D341Med (cell line): ENCODE measurements around the gene GALNT7.
"Not testable (repeated sequence)": the region's sequence is repeated elsewhere in the genome, so short reads cannot be mapped to it uniquely, and the experiment has no call there.

Source experiments
- DNase-seq: peaks from one replicate; pipeline ENCODE4 v3.0.0; 2012; ENCODE audit warnings: low spot score

GALNT7 gene

GRCh38 chr4:173168396-173169177 lies at the start of gene GALNT7:
TSS of gene GALNT7 (plus strand) at chr4:173168811. CDS start at chr4:173168836, 25 bp downstream.
- peak; percentile 90 for DNase-seq

GRCh38 chr4:173118819-173119218 lies 49.8 kb upstream of the GALNT7 start:
- not testable (repeated sequence) for DNase-seq

- no peak for DNase-seq
Observed at GRCh38 chr4:173119818-173120217, 48.8 kb upstream of the GALNT7 start.

DNA sequence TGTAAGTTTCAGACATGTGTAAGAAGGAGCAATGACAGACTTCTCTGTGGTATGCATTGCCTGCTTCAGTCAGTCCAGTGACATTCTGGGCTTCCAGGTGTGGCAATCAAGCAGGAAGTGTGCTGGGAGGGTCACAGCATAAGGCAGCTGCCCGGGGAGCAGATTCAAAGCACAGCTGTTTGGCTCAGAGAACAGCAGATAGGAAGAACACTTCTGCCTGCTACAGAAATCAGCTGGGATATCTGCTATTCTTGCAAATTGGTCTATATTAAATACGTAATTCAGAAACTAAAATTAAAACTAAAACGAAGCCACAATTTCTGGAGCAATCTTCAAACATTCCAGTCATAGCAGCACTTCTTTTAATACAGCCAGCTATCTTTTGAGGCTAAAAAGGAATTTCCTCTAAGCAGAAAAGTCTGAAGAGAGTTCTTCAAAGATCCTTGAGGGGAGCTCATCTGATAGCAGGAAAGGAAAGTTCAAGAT lies 47.5 kb upstream of the GALNT7 start:
- no peak for DNase-seq

DNA sequence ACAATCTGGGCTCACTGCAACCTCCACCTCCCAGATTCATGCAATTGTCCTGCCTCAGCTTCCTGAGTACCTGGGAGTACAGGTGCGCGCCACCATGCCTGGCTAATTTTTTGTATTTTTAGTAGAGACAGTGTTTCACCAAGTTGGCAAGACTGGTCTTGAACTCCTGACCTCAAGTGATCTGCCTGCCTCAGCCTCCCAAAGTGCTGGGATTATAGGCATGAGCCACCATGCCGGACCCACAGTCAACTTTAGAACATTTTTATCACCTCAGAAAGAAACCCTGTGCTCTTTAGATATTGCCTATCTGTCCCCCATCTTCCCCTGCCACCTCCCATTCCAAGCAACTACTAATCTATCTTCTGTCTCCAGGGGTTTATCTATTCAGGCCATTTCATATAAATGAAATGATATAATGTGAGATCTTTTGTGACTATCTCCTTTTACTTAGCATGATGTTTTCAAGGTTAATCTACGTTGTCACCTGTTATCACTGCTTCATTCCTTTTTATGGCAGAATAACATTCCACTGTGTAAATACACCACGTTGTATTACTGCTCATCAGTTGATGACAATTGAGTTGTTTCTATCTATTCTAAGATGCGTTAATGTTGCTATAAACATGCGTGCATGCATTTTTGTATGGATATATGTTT lies 44.3 kb upstream of the GALNT7 start:
- no peak for DNase-seq

DNA sequence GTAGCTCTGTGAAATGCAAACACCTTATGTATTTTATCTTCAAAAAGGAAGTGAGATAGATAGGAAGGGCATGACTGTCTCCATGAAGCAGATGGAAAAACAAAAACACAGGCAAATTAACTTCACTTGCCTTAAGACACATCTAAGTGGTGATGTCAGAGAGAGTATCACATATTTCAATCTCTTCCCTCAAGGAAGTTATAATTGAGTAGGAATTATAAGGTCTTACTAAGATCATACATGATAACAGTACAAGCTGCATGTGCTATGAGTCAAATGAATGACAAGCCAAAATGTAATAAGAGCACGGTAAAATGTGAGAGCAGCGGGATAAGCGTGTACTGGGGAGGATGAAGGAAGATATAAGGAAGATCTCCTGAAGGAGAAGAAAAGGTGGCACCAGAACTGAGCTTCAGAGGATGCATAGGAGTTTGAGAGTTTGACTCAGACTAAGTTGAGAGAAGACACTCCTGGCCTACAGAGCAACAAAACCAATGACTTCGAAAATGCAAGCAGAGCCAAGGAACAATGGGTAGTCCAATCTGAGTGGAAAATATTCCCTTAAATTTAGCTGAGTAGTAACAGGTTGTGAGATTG lies 43.3 kb upstream of the GALNT7 start:
- DNase-seq: no peak

- no peak for DNase-seq
Observed at GRCh38 chr4:173128199-173128890, 40.3 kb upstream of the GALNT7 start.

DNA sequence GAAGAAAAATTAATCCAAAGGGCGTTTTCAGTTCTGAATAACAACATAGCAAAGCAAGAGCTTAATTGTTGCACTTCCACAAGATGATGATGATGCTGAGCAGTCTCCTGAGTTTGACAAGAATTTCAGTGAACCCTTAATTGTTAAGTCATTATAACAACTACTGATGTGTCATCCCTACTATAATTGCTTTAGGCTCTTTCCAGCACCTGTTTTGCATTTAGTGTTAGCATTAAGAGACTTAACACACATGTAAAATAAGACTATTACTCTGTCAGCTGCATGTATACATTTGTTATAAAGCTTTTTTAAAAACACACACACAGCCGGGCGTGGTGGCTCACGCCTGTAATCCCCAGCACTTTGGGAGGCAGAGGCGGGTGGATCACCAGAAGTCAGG lies 37.9 kb upstream of the GALNT7 start:
- DNase-seq: no peak

DNA sequence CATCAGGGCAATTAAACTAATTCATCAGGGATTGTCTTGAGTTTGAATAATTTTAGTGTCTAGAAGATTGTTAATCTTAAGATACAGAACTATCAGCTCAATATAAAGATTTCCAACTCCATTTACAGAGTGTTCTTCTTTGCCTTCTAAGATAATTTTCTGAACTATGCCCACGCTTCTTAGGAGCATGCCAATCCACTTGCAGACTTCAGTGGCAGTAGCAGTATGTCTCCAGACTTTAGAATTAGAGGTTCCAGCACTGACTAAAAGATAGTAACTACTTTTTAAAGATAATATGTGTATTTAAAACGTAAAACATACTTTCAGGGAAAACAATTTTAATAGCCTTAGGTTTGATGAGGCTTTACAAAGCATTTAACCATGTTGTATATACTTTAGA lies 34.2 kb upstream of the GALNT7 start:
- DNase-seq: no peak

- DNase-seq: no peak
Observed at GRCh38 chr4:173135241-173135847, 33.3 kb upstream of the GALNT7 start.

DNA sequence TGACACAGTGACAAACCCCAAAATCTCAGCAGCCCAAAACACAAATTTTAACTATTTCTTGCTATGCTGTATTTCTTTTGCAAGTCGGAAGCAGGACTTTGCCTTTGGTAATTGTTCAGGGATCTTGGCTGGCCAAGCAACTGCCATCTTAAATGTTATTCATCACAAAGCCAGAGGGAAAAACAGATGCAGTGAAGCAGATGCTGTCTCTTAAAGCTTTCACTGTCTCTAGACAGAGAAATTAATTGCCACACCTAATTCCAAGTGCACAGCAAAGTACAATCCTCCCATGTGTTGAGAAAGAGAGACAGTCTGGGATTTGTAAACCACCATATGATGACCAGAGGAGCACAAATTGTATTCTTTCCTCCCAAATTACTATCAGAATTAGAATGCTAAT lies 30.0 kb upstream of the GALNT7 start:
- DNase-seq: no peak

GRCh38 chr4:173139561-173139960 lies 29.1 kb upstream of the GALNT7 start:
- DNase-seq: no peak

- DNase-seq: no peak
Observed at GRCh38 chr4:173145131-173145530, 23.5 kb upstream of the GALNT7 start.

GRCh38 chr4:173146456-173146855 lies 22.2 kb upstream of the GALNT7 start:
- no peak for DNase-seq

GRCh38 chr4:173151496-173151895 lies 17.1 kb upstream of the GALNT7 start:
- no peak for DNase-seq

GRCh38 chr4:173152104-173152503 lies 16.5 kb upstream of the GALNT7 start:
- DNase-seq: no peak

DNA sequence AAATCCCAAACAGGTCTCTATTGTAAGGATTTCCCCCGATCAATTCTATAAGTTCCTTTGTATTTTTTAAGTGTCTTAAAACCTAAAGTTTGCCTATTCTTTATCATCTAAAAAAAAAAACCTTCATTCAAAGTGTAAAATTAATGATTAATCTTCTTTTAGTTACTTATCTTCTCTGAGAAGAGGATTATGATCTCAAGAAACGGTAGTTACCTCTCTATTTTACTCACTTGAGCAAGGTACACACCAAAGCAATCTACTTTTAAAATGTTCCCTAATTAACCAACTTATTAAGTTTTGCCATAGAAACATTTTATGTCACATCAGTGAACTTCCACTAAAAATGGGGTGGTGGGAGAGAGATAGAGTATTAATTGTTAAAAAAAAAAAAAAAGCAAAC lies 15.2 kb upstream of the GALNT7 start:
- no peak for DNase-seq

DNA sequence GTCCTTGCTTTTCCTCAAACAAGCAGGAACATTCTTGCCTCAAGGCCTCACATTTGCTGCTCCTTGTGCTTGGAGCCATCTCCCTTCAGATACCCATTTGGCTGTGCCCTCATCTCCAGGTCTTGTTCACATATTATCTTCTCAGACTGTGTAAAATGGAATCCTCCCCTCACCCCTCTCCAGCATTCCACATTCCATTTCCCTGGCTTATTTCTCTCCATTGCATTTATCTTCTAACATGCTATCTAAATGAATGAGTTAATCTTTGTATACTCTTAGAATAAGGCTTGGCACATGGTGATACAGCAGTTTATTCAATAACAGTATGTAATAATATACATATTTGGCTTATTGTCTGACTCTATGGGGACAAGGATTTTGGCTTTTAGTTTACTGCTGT lies 8.8 kb upstream of the GALNT7 start:
- no peak for DNase-seq

DNA sequence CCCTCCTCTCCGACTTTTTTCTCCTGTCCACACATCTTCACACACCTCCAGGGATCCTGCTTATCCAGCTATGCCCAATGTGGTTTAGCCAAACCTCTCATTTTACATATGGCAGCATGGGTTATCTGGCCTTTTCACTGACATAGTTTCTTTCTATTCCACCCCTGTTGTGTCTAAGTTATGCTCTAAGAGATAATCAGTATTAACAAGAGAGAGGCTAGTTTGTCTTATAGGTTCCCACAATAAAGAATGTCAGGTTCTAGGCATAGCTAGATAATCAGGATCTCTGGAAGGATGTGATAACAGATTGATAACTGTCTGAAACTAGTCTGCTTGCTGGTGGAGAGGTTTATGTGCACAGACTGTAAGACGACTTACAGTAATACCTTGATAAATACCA lies 7.7 kb upstream of the GALNT7 start:
- no peak for DNase-seq

DNA sequence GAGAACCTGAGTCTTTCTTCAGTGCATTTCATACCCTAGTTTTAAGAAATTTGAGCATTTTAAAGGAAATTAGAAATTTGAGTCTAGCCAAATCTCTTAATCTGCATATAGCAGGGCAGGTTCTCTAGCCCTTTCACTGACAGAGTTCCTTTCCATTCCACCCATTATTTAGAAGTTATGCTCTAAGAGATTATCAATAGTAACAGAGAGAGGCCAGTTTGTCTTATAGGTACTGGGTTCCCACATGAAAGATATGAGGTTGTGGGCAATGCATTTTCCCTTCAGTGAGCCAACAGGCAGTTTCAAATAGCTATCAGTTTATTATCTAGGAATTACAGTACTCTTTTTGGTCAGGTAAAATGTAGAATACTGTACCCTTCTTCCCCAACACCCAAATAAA lies 7.3 kb upstream of the GALNT7 start:
- no peak for DNase-seq

GRCh38 chr4:173165706-173166105 lies 2.9 kb upstream of the GALNT7 start:
- DNase-seq: no peak

GRCh38 chr4:173166491-173166890 lies 2.1 kb upstream of the GALNT7 start:
- DNase-seq: no peak
